OCI-LY7 (cell line): ENCODE measurements around the gene MCTP2. TPM values are rescaled to one million over a fixed set of nuclear protein-coding genes. Genes with fewer than 3 reads are reported as not detected.

Source experiments
- BruUV-seq: library from RNA; stranded (reverse); fragments of 400-500 nt; replicated peaks from 2 replicates; lab custom pipeline; 2021; lab: Mats Ljungman, UMichigan
- CTCF ChIA-PET: fragments of 300-600 bp; sonication (Branson Sonifier 250); formaldehyde crosslinking; loops from one replicate; lab custom pipeline; 2022; ENCODE audit warnings: antibody characterized with exemption; ENCODE audit not compliant: unreplicated experiment; lab: Charles Lee
- POLR2A ChIA-PET: fragments of 300-600 bp; sonication (Branson Sonifier 250); formaldehyde crosslinking; loops from one replicate; lab custom pipeline; 2022; ENCODE audit warnings: antibody characterized with exemption; lab: Charles Lee
- DNase-seq: peaks from one replicate; pipeline ENCODE4 v3.0.0-alpha.2; 2015; ENCODE audit warnings: low spot score
- H2AFZ ChIP-seq: fragments of 200-600 bp; sonication (generic), shearing (Covaris generic); 2 replicates; pipeline ENCODE4 v1.6.1; 2014; ENCODE audit warnings: mild to moderate bottlenecking, antibody characterized with exemption, low read length, moderate library complexity
- H3K27ac ChIP-seq: fragments of 200-600 bp; sonication (generic); 2 replicates; pipeline ENCODE4 v1.5.1; 2014; ENCODE audit warnings: mixed run types, low read depth, mild to moderate bottlenecking, moderate library complexity, low read length, inconsistent platforms; ENCODE audit not compliant: poor library complexity, severe bottlenecking
- H3K36me3 ChIP-seq: fragments of 200-600 bp; sonication (generic); 2 replicates; pipeline ENCODE4 v1.6.1; 2014; ENCODE audit warnings: mild to moderate bottlenecking, antibody characterized with exemption, low read length, moderate library complexity, mixed read lengths; ENCODE audit not compliant: insufficient read depth
- H3K4me1 ChIP-seq: fragments of 200-600 bp; sonication (generic); 2 replicates; pipeline ENCODE4 v1.5.1; 2014; ENCODE audit warnings: mild to moderate bottlenecking, low read length; ENCODE audit not compliant: insufficient read depth, poor library complexity, severe bottlenecking
- H3K4me2 ChIP-seq: fragments of 200-600 bp; sonication (generic); 2 replicates; pipeline ENCODE4 v1.6.1; 2014; ENCODE audit warnings: mild to moderate bottlenecking, low read length
- H3K4me3 ChIP-seq: fragments of 200-600 bp; sonication (generic); 2 replicates; pipeline ENCODE4 v1.5.1; 2014; ENCODE audit warnings: mild to moderate bottlenecking, low read depth, low read length; ENCODE audit not compliant: poor library complexity, severe bottlenecking
- H3K79me2 ChIP-seq: fragments of 200-600 bp; sonication (generic); 2 replicates; pipeline ENCODE4 v1.6.1; 2016; ENCODE audit warnings: low read depth, mild to moderate bottlenecking, low read length, moderate library complexity, mixed read lengths; ENCODE audit not compliant: insufficient read depth
- H3K9me2 ChIP-seq: fragments of 200-600 bp; sonication (generic); 2 replicates; pipeline ENCODE4 v1.6.1; 2016; ENCODE audit warnings: mild to moderate bottlenecking, low read length, mixed read lengths; ENCODE audit not compliant: insufficient read depth
- H3K9me3 ChIP-seq: fragments of 200-600 bp; sonication (generic); 2 replicates; pipeline ENCODE4 v1.6.1; 2014; ENCODE audit warnings: mild to moderate bottlenecking, mixed run types, low read length, mixed read lengths
- H4K20me1 ChIP-seq: fragments of 200-600 bp; sonication (generic); 2 replicates; pipeline ENCODE4 v1.6.1; 2014; ENCODE audit warnings: mild to moderate bottlenecking, antibody characterized with exemption, low read length, moderate library complexity, mixed read lengths; ENCODE audit not compliant: insufficient read depth
- CTCF ChIP-seq: fragments of 200-600 bp; sonication (generic); conservative IDR thresholded peaks from 2 replicates; pipeline ENCODE4 v1.5.1; 2014; ENCODE audit warnings: mild to moderate bottlenecking, antibody characterized with exemption, low read length, moderate library complexity, mixed read lengths
- EZH2phosphoT487 ChIP-seq: fragments of 200-600 bp; sonication (generic); IDR thresholded peaks from 2 replicates; pipeline ENCODE4 v1.6.1; 2018; ENCODE audit warnings: low read depth, borderline replicate concordance, mild to moderate bottlenecking, mixed run types, antibody characterized with exemption, low read length, moderate library complexity, mixed read lengths
- intact Hi-C: fragments of 100-400 bp; cut with micrococcal nuclease; formaldehyde crosslinking; loops from one replicate; pipeline ENCODE4 v1.10.0; 2022; ENCODE audit not compliant: unreplicated experiment
- total RNA-seq, 2 experiments: library from RNA; depleted of rRNA in 1 of 2; stranded (reverse); fragments of >200 nt in 1 of 2; shearing (Covaris generic) in 1 of 2; gene quantifications; 2 replicates each; pipeline ENCODE4 v1.2.3, GENCODE V29; 2014 to 2022

Gene MCTP2
- total RNA-seq, 2 experiments from 2014 or later: 73.2 to 90.6 TPM

- intact Hi-C loops: no loop called here
- Histone ChIP-seq H4K20me1 (no peaks in the 10 kb centered on the region), H3K9me3 (no peaks in the 10 kb centered on the region), H2AFZ (no peak overlapping the region), H3K4me2 (no peak overlapping the region), H3K4me1 (no peaks in the 10 kb centered on the region), H3K36me3 (peaks cover 55% of the 10 kb centered on the region), H3K27ac (no peak overlapping the region), H3K9me2 (no peaks in the 10 kb centered on the region), H3K4me3 (no peak overlapping the region), H3K79me2 (no peaks in the 10 kb centered on the region)
- ChIA-PET CTCF (no interaction called here), POLR2A (interaction anchor here (2.0 kb wide), 1 partner anchor 28 kb away, joined by 5 read pairs; no protein-coding TSS in a partner anchor)
- no peak for DNase-seq
- no TSS peak for BruUV-seq
- TF ChIP-seq EZH2phosphoT487 (no peak), CTCF (no peak)
Measured at GRCh38 chr15:94362385-94363092, 131.2 kb downstream of the MCTP2 start.

- POLR2A ChIA-PET: interaction anchor here (1.3 to 2.0 kb wide), 2 partner anchors 19 to 29 kb away, joined by 4 to 5 read pairs; no protein-coding TSS in a partner anchor
- CTCF ChIA-PET: interaction anchor here (0.5 kb wide), 1 partner anchor 8 kb away, joined by 5 read pairs; no protein-coding TSS in a partner anchor
- TF ChIP-seq EZH2phosphoT487: no peak
- TF ChIP-seq CTCF: no peak
- no peak for DNase-seq
- Histone ChIP-seq H4K20me1 (no peaks in the 10 kb centered on the region), H3K9me2 (no peaks in the 10 kb centered on the region), H3K27ac (no peak overlapping the region), H3K4me3 (no peak overlapping the region), H3K36me3 (peaks cover 62% of the 10 kb centered on the region), H3K4me1 (no peaks in the 10 kb centered on the region), H3K9me3 (no peaks in the 10 kb centered on the region), H2AFZ (no peak overlapping the region), H3K79me2 (no peaks in the 10 kb centered on the region), H3K4me2 (no peak overlapping the region)
- BruUV-seq: no TSS peak
- intact Hi-C loops: no loop called here
Measured at GRCh38 chr15:94363382-94363781, 132.0 kb downstream of the MCTP2 start.

GRCh38 chr15:94366781-94367180 is 135.4 kb downstream of the MCTP2 start:
- POLR2A ChIA-PET: no interaction called here

More at GRCh38 chr15:94366781-94367180, 135.4 kb downstream of the MCTP2 start:
- CTCF ChIA-PET: no interaction called here
- Histone ChIP-seq H4K20me1 (no peaks in the 10 kb centered on the region), H3K4me3 (no peak overlapping the region), H3K4me1 (no peaks in the 10 kb centered on the region), H3K4me2 (no peak overlapping the region), H3K9me2 (no peaks in the 10 kb centered on the region), H3K9me3 (no peaks in the 10 kb centered on the region), H3K27ac (no peak overlapping the region), H2AFZ (no peak overlapping the region), H3K79me2 (no peaks in the 10 kb centered on the region), H3K36me3 (peaks cover 64% of the 10 kb centered on the region)
- TF ChIP-seq EZH2phosphoT487: no peak
- no peak for TF ChIP-seq CTCF
- BruUV-seq: no TSS peak
- no peak for DNase-seq
- intact Hi-C loops: no loop called here
